ENCODE results near the gene ULK1. TPM values are rescaled to one million over a fixed set of nuclear protein-coding genes. Genes with fewer than 3 reads are reported as not detected.

ULK1 gene
- total RNA-seq, 2 experiments from 2014 or later: 11.4 to 12.5 TPM

DNA sequence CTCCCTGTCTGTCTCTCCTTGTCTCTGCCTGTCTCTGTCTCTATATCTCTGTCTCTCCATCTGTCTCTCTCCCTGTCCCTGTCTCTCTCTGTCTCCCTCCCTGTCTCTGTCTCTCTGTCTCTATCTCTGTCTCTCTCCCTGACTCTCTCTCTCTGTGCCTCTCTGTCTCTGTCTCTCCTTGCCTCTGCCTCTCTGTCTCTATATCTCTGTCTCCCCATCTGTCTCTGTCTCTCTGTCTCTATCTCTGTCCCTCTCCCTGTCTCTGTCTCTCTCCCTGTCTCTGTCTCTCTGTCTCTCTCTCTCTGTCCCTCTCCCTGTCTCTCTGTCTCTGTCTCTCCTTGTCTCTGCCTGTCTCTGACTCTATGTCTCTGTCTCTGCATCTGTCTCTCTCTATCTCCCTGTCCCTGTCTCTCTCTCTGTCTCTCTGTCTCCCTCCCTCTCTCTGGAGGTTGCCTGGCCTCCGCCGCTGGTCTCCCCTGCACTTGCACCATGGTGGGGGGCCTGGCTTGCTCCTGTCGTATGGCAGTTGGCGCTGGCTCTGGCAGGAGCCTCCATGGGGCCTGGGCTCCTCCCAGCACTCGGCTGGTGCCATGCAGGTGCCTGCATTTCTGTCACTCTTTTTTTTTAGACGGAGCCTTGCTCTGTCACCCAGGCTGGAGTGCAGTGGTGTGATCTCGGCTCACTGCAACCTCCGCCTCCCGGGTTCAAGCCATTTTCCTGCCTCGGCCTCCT is 37.9 kb upstream of the ULK1 start:
- Mint-ChIP-seq H3K36me3 (no peaks in the 10 kb centered on the region), H3K4me3 (no peak overlapping the region), H3K9me3 (no peaks in the 10 kb centered on the region), H3K27ac (no peak overlapping the region), H3K4me1 (peaks cover 2% of the 10 kb centered on the region), H3K27me3 (peaks cover 22% of the 10 kb centered on the region)
- DNase-seq: no peak

DNA sequence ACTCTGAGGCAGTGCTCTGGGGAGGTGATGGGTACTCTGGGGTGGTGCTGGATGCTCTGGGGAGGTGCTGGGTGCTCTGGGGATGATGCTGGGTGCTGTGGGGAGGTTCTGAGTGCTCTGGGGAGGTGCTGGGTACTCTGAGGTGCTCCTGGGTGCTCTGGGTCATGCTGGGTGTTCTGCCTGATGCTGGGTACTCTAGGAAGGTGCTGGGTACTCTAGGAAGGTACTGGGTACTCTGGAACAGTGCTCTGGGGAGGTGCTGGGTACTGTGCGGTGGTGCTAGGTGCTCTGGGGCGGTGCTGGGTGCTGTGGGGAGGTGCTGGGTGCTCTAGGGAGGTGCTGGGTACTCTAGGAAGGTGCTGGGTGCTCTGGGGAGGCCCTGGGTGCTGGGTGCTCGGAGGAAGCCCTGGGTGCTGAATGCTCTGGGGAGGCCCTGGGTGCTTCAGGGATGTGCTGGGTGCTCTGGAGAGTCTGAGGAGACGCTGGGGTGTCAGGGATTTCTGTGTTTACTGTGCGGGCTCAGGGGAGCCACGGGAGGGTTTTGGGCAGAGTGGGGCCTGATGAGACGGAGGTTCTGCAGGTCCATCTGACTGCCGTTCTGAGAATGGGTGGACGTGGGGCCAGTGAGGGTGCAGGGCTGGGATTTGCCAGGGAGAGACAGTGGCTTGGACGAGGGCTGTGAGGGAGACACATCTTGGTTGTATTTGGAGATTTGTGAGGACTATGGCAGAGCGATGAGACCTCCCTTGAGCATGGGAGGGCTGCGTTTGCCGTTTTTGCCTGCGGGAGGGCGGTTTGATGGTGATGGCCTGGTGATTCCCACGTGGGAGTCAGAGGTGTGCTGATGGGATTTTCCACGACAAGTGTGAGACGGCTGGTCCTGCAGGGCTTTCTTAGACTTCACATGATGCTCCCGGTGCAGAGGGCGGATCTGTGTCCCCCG is 36.2 kb upstream of the ULK1 start:
- H3K36me3 Mint-ChIP-seq: no peaks in the 10 kb centered on the region
- no peak overlapping the region for H3K27ac Mint-ChIP-seq
- H3K9me3 Mint-ChIP-seq: no peaks in the 10 kb centered on the region
- H3K4me3 Mint-ChIP-seq: no peak overlapping the region
- H3K4me1 Mint-ChIP-seq: no peaks in the 10 kb centered on the region
- peaks cover 19% of the 10 kb centered on the region for H3K27me3 Mint-ChIP-seq
- no peak for DNase-seq

DNA sequence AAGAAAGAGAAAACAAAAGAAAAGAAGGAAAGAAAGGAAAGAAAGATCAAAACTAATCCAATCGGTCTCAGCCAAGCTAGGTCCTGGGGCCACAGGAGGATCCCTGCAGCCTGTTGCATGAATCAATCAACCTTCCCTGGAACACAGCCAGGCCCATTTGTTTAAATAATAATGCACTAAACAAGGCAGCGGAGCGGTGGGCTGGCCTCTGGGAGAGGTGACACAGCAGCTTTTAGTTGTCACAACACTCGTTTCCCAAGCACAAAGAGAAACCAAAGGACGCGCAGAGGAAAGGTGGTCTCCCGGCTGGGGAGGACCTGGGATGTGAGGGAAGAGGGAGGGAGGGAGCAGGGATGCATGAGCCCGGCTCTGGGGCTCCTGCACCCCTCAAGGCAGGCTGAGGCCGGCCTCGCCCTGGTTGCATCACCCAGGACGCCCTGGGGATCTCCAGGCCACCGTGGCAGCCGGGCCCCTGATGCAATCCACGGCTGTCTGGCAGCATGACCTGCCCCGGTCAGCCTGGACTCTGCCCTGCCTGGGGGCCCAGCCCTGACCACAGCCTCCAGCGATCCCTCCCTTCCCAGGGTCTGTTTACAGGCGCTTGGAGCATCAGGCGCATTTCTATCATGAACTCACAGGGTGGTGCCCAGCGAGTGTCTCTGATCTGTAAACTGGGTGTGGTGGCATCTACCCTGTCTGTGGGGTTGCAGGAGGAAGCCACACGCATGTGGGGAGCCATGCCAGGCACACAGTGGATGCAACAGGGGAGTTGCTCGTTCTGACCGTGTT is 33.8 kb upstream of the ULK1 start:
- H3K36me3 Mint-ChIP-seq: no peaks in the 10 kb centered on the region
- H3K4me1 Mint-ChIP-seq: no peaks in the 10 kb centered on the region
- peaks cover 12% of the 10 kb centered on the region for H3K27me3 Mint-ChIP-seq
- H3K4me3 Mint-ChIP-seq: no peak overlapping the region
- DNase-seq: no peak
- no peaks in the 10 kb centered on the region for H3K9me3 Mint-ChIP-seq
- peak overlapping the region; percentile 54 for H3K27ac Mint-ChIP-seq

DNA sequence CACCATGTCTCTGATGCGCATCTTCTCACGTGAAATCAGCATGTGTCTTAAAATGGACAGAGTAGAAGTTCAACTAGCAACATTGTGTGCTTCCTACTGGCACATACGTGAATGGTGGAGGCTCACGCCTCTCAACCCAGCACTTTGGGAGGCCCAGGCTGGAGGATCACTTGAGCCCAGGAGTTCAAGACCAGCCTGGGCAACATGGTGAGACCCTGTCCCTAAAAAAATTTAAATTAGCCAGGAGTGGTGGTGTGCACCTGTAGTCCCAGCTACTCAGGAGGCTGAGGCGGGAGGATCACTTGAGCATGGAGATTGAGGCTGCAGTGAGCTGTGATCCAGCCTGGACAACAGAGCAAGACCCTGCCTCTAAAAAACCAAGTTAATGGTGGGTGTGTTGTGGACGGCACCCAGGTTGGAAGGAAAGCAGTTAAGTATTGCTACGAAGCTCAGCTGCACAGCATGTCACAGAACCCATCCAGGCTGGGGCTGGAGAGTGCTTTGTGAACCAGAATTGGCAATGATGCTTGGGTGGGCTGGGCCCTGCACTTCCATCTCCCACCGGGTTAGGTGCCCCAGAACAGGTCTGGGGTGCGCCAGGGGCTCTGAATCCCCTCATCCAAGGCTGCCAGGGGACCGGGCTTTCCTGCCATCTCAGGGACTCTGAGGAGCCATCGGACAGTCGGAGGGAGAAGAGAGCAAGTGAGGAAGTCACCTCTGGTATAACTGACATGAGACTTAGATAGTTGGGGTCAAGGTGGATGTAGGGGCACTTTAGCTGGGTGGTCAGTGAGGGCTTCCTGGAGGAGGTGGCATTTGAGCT is 33.0 kb upstream of the ULK1 start:
- Mint-ChIP-seq H3K36me3 (no peaks in the 10 kb centered on the region), H3K4me1 (no peaks in the 10 kb centered on the region), H3K4me3 (no peak overlapping the region), H3K27me3 (peaks cover 6% of the 10 kb centered on the region), H3K9me3 (no peaks in the 10 kb centered on the region), H3K27ac (no peak overlapping the region)
- DNase-seq: no peak

DNA sequence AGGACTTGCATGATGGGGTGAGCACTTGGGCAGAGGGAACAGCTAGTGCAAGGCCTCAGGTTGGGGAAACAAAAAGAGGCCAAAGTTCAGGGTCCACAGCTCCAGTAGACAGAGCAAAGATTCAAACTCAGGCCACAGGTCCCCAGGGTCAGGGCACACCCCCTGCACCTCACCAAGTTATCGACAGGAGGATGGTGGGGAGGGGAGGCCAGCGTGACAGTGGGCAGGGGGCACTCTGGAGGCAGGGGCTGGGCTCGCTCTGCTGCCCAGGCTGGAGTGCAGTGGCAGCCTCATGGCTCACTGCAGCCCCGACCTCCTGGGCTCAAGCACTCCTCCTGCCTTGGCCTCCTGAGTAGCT is 32.4 kb upstream of the ULK1 start:
- H3K27ac Mint-ChIP-seq: no peak overlapping the region
- DNase-seq: no peak
- H3K4me1 Mint-ChIP-seq: no peaks in the 10 kb centered on the region
- H3K27me3 Mint-ChIP-seq: peaks cover 6% of the 10 kb centered on the region
- H3K4me3 Mint-ChIP-seq: no peak overlapping the region
- no peaks in the 10 kb centered on the region for H3K9me3 Mint-ChIP-seq
- no peaks in the 10 kb centered on the region for H3K36me3 Mint-ChIP-seq

DNA sequence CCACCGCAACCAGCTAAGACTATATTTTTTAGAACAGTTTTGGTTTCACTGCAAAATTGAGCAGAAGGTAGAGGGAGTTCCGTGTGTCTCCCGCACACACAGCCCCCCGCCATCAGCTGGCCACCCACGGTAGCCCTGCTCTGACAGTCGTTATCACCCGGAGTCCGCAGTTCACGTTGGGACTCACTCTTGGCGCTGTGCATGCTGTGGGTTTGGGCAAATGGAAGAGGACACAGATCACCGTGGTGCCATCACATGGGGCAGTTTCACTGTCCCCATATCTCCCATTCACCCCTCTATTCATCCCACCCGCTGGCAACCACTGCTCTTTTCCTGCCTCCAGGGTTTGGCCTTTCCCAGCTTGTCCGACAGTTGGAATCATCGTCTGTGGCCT is 31.8 kb upstream of the ULK1 start:
- no peak for DNase-seq
- Mint-ChIP-seq H3K36me3 (no peaks in the 10 kb centered on the region), H3K27ac (no peak overlapping the region), H3K9me3 (no peaks in the 10 kb centered on the region), H3K4me3 (no peak overlapping the region), H3K4me1 (no peaks in the 10 kb centered on the region), H3K27me3 (peaks cover 6% of the 10 kb centered on the region)

DNA sequence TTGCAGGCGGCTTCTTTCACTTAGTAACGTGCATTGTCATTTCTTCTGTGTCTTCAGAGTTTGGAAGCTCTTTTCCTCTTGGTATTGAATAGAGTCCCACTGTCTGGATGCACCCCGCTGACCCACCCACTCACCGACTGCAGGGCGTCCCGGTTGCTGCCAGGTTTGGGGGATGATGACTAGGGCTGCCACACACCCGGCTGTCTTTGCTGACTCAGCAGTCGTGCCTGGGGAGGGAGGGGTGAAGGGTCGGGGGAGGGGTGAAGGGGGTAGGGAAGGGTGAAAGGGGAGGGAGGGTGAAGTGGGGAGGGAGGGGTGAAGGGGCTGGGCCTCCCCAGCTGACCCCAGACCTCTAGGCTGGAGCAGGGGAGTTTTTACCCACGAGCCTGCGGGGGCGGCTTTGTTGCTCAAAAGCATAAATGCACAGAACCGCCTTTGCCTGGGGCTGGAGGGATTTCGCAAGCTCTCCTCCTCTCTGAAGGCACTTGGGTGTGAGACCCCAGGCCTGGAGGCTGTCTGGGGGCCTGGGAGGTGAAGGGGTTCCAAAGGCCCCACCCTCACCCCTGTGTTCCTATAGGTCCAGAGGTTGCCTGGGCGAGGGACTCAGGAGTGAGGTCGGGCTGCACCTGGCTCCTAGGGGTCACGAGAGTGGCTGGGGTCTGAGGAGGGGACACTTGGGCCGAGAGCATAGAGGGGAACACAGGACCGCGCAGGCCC is 31.3 kb upstream of the ULK1 start:
- H3K36me3 Mint-ChIP-seq: no peaks in the 10 kb centered on the region
- no peak overlapping the region for H3K27ac Mint-ChIP-seq
- DNase-seq: no peak
- no peaks in the 10 kb centered on the region for H3K4me1 Mint-ChIP-seq
- no peaks in the 10 kb centered on the region for H3K9me3 Mint-ChIP-seq
- H3K4me3 Mint-ChIP-seq: no peak overlapping the region
- H3K27me3 Mint-ChIP-seq: peaks cover 2% of the 10 kb centered on the region

DNA sequence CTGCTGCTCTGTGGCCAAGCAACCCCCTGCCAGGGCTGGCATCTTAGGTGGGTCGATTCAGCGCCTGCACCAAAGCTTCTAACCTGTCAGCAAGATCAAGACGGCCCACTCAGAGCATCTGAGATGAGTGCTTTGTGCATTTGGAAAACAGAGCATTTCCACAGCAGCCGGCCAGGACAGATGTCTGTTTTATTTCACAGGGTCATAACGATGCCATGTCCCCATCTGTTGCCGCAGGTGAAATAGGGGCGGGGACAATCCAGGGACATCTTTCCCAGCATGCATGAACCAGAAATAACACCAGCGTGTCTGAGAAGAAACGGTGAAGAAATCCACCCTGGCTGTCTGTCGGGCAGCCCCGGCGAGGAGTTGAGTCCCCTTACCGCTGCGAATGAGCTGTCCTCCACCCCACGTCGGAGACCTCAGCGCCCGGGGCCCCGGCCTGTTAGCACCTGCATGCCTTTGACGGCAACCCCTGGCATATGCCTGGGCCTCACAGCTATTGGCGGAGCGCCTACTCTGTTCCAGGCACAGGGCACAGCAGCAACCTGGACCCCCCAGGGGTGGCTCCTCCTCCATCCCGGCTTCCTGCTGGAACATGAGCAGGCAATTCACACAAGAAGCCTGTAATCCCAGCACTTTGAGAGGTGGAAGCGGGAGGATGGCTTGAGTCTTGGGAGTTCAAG is 30.6 kb upstream of the ULK1 start:
- DNase-seq: no peak
- Mint-ChIP-seq H3K9me3 (no peaks in the 10 kb centered on the region), H3K4me1 (no peaks in the 10 kb centered on the region), H3K27ac (no peak overlapping the region), H3K27me3 (no peaks in the 10 kb centered on the region), H3K4me3 (no peak overlapping the region), H3K36me3 (no peaks in the 10 kb centered on the region)

DNA sequence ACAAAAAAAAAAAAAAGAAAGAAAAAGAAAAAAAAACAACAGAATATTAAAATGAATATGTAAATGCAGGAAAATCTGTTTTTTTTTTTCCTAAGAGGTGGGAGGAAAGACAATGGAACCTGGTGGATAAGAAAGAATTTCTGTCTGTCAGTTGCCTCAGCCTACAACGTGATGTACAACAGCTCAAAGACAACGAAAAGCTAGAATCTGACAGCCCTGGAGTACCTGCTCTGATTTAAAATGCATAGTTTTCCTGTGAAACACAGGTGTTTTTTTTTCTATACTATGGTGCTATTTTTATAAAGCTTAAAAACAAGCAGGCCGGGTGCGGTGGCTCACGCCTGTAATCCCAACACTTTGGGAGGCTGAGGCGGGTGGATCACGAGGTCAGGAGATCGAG is 30.0 kb upstream of the ULK1 start:
- no peaks in the 10 kb centered on the region for H3K36me3 Mint-ChIP-seq
- DNase-seq: no peak
- H3K4me3 Mint-ChIP-seq: no peak overlapping the region
- no peaks in the 10 kb centered on the region for H3K9me3 Mint-ChIP-seq
- H3K4me1 Mint-ChIP-seq: no peaks in the 10 kb centered on the region
- H3K27ac Mint-ChIP-seq: no peak overlapping the region
- no peaks in the 10 kb centered on the region for H3K27me3 Mint-ChIP-seq

DNA sequence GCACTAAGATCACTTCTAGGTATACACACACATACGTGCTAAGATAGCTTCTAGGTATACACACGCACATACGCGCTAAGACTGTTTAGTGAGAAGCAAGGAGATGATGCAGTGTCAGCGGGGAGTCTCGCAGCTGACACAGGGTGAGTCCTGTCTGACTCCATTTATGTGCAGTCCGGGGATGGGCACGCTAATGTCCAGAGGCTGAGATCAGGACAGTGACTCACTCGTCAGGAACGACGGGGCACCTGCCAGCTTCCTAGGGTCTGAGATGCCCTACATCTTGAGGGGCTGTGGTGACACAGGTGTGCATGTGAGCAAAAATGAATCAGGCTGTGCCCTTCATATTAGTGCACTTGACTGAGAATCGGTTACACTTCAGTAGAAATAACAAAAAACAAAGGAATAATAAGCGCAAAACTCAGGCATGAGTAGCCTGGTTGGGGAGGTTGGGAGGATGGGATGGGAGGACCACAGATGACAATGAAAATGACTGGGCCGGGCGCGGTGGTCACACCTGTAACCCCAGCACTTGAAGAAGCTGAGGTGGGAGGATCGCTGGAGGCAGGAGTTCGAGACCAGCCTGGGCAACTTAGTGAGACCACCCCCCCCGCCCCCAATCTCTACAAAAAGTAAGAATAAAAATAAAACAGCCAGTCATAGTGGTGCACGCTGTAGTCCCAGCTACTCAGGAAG is 29.1 kb upstream of the ULK1 start:
- no peak overlapping the region for H3K27ac Mint-ChIP-seq
- no peaks in the 10 kb centered on the region for H3K27me3 Mint-ChIP-seq
- H3K36me3 Mint-ChIP-seq: no peaks in the 10 kb centered on the region
- no peak overlapping the region for H3K4me3 Mint-ChIP-seq
- H3K4me1 Mint-ChIP-seq: no peaks in the 10 kb centered on the region
- H3K9me3 Mint-ChIP-seq: no peaks in the 10 kb centered on the region
- DNase-seq: no peak

DNA sequence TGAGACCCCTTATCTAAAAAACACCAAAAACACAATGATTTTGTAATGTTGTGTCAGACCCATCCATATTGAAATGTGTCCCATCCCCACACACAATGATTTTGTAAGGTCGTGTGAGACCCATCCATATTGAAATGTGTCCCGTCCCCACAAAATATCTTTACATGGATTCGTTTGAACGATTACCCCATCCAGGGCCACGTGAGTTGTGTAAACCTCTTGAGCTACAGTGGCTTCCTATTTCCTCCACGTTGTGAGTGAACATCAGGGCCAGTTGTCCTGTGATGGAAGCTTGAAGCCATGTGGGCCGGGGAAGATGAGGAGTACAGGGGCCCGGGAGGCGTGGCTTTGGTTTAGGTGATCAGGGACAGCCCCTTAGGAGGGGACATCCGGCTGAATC is 27.0 kb upstream of the ULK1 start:
- no peaks in the 10 kb centered on the region for H3K36me3 Mint-ChIP-seq
- no peak for DNase-seq
- H3K9me3 Mint-ChIP-seq: no peaks in the 10 kb centered on the region
- H3K4me1 Mint-ChIP-seq: no peaks in the 10 kb centered on the region
- no peaks in the 10 kb centered on the region for H3K27me3 Mint-ChIP-seq
- H3K4me3 Mint-ChIP-seq: no peak overlapping the region
- no peak overlapping the region for H3K27ac Mint-ChIP-seq

DNA sequence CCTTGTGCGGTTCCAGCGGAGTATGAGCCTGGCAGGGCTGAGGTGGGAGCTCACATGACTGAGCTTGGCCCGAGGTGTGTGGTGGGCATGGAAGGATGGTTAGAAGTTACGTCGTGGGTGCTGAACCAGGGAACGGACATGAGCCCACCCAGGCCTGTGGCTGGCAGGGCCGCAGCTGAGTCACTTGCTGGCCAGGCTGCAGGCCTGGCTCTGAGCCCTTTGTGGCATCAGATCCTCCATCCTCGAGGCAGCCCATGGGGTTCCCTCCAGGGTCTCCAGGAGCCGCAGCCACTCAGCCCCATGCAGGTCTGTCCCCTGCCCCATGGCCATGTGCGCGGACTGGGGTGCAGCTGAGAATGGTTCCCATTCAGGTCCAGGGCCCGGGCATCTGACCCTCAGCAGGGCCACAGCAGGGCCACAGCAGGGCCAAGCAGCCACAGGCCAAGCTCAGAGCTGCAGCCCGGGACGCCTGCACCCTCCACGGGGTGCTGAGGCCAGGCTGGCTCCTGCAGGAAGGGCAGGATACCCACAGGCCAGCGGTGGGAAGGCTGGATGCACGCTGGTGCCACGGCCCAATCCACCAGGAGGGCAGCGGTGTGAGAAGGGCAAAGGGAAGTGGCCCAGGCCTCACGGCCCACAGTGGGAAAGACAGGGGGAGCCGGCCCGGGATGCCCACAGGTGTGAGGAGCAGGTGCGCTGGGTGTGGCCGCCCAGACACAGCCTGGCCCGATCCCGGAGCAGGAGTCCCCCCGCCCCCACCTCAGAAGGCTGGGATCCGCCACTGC is 26.3 kb upstream of the ULK1 start:
- Mint-ChIP-seq H3K4me3 (no peak overlapping the region), H3K9me3 (no peaks in the 10 kb centered on the region), H3K4me1 (no peaks in the 10 kb centered on the region), H3K36me3 (no peaks in the 10 kb centered on the region), H3K27ac (no peak overlapping the region), H3K27me3 (no peaks in the 10 kb centered on the region)
- no peak for DNase-seq

Data from activated naive CD8-positive, alpha-beta T cell treated with anti-CD3 and anti-CD28 coated beads for 36 hours (primary cell).